RKO (cell line): ENCODE results near the gene REV3L.
"Not testable (repeated sequence)": the region's sequence is repeated elsewhere in the genome, so short reads cannot be mapped to it uniquely, and the experiment has no call there.

ENCODE experiments used
- DNase-seq: peaks from one replicate; pipeline ENCODE4 v3.0.0-alpha.2; 2016; ENCODE audit warnings: low spot score

The REV3L gene

GRCh38 chr6:111492499-111492898 lies 9.5 kb upstream of the REV3L start:
- DNase-seq, result no peak

- DNase-seq, result no peak
Observed at GRCh38 chr6:111490067-111490466, 7.0 kb upstream of the REV3L start.

GRCh38 chr6:111487661-111488060 lies 4.6 kb upstream of the REV3L start:
- peak; percentile 86 for DNase-seq

DNA sequence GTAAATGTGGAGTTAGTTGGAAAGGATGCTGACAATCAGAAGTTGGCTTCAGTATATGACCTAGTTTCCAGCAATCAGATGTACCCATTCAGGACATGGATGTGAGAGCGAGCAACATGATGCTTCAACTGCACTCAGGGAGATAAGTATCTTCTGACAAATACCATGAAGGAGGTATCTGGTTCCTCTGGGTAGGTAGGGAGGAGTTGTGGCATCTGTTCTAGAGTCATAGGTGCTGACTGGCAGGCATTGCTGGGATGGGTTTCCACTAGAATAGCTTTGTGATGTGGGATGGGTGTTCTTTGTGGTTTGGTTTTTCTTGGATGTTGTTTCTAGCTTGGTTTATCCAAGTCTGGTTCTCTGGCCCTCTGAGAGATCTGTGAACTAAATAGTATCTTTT lies 3.9 kb upstream of the REV3L start:
- DNase-seq, result no peak

- no peak for DNase-seq
Observed at GRCh38 chr6:111486475-111486874, 3.5 kb upstream of the REV3L start.

DNA sequence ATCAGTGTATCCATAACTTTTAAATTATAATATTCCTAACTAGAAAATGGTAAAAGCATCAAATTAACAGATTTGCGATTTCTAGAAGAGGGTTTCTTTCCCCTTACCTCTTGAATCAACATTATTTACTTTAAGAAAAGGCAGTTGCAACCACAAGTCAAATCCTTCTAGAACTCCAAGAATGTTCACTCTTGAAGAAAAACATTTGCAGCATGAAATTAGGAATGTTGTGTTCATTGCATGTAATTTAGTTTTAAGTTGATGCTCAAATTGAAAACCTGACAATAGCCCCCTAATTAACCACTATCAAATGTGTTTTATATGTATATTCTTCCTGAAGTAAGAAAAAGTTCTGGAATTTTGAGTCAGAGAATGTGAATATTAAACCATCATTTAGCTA lies 2.3 kb upstream of the REV3L start:
- no peak for DNase-seq

GRCh38 chr6:111484633-111484930 lies 1.6 kb upstream of the REV3L start:
- peak; percentile 32 for DNase-seq

GRCh38 chr6:111483736-111484632 lies 966 bp upstream of the REV3L start:
- peak; percentile 96 for DNase-seq

- DNase-seq, result peak; percentile 71
Observed at GRCh38 chr6:111482188-111482958, 645 bp downstream of the REV3L start.

- no peak for DNase-seq
Observed at GRCh38 chr6:111481836-111482187, 1.2 kb downstream of the REV3L start.

DNA sequence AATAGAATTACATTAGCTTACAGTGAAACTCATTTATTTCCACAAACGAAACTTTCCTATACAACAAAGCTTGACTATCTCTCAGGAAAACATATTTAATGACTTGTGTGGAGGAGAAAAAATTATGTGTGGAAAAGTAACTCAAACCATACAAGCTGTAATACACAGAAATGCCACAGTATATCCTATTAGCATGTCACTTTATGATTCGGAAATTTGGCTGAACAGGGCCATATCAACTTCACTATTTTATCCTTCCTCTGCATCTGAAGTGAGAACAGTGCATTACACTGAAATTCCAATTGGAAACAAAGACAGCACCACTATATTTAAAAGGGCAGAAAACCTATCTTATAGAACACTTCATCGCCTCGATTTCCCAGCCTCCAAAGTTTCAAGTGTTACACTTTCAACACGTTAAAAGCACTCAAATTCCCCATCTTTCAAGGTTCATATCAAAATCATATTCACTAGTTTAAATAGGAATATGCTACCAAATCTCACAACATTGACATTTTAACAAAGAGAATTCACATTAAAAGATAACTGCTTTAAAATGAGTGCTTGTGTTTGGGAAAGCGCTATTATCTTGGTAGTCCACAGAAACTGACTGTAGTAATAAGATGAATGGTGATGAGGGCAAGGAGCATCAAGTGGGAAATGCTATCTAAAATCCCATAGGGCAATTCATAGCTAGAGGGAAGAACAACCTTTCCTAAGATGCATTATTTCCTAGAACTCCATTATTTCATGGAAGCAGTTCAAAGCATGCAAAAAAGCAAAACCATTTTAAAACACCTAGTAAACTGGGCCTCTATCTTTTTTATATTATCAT lies 1.8 kb downstream of the REV3L start:
- peak; percentile 63 for DNase-seq

DNA sequence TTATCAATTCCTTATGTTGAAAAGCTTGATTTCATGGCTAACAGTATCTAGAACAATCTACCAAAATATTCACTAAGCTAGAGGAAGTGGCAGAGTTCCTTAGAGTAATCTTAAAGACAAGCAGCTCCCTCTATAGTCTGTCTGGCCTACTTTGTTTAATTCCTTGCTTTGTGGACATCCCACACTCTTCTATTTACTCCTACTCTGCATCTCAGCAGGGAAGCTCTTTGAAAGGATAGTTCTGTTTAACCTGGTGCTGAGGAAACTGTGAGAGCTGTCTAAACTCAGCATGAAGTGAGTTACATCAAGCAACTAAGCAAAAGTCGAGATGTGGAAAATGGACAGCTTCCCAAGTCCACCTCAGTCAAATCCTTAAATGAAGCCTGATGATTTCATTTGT lies 4.3 kb downstream of the REV3L start:
- peak; percentile 72 for DNase-seq

GRCh38 chr6:111478064-111478476 lies 4.9 kb downstream of the REV3L start:
- peak; percentile 56 for DNase-seq

- no peak for DNase-seq
Observed at GRCh38 chr6:111477481-111477938, 5.5 kb downstream of the REV3L start.

GRCh38 chr6:111476061-111476460 lies 7.0 kb downstream of the REV3L start:
- DNase-seq, result not testable (repeated sequence)

DNA sequence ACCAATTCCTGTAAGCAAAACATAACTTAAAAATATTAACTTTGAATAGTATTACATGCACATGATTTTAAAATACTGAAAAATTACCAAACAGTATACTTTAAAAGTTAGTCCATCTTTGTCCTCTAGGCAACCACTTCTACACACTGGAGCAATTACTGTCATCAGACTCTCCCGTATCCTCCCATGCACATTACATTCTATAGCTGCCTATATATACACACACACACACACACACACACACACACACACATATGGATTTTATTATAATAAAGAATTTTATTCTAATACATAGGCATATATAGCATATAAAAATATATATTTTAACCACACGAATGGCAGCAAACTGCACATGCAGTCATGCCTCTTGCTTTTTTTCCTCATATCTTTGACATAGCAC lies 8.2 kb downstream of the REV3L start:
- no peak for DNase-seq

DNA sequence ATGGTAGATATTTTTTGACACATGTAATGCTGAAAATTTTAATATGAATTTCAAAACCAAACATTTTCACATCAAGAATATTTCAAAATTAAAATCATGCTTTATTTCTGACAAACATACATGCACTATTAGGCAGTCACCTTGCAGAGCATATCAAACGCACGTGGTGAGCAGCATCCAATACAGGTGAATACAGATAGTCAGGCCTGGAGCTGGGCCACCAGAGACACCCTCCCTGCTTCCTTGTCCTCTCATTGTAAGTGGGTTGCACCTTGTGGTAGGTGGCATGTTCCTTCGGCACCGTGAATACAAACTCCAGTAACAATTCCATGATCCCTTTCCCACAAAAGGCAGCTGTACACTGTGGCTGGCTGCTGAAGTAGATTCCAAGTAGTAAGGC lies 8.9 kb downstream of the REV3L start:
- no peak for DNase-seq

DNA sequence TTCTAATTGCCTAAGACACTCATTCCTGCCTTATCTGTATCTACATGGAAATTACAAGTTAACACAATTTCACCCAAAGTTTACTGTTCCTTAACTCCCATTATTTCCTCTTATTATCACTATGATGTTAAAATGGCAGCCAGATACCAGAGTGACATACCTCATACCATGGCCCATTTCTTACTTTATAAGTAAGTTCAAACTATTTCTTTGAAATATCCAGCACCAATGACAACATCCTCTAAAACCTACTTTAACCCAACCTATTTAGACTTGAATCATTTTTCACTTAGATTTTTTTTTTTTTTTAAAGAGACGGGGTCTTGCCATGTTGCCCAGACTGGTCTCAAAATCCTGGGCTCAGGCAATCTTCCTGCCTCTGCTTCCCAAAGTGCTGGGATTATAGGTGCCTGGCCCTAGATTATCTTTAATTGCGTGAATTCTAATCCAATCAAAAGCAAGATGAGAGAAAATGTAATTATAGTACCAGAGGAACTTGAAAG lies 10.0 kb downstream of the REV3L start:
- no peak for DNase-seq

DNA sequence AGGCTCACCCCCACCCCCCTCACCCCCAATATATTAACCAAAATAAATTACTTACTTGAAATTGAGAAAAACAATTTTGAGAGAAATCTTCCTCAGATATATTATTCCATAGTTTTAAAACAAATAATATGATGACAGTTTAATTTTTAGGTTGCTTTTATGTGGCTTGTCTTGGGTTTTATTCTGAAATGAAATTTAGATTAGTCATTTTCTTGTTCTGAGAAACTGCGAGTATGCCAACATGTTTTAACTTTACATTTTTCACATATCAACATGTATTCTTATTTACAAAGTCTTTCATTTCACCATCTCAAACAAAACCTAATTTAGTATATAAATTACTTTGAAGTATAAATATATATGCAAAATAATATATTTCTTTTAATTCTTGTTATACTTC lies 11.1 kb downstream of the REV3L start:
- DNase-seq, result no peak

GRCh38 chr6:111471533-111471932 lies 11.5 kb downstream of the REV3L start:
- no peak for DNase-seq

DNA sequence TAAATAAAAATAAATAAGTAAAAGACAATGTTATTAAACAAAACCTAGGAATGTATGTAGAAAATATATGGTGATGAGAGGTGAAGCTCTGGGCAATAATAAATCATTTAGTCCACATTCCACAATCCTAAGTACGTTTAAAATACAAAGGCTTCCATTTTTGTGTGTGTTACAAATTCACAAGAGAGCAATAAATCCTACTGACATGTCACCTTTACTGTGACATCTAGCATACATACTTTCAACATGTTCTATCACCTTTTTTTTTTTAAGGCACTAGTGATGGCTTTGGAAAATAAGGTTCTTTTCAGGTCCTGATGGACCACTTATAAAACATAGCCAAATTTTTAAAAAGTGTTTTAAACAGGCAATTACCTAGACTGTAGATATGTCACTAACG lies 12.0 kb downstream of the REV3L start:
- no peak for DNase-seq

- DNase-seq, result no peak
Observed at GRCh38 chr6:111469543-111469942, 13.5 kb downstream of the REV3L start.
